ENCODE data around the gene ARL2.

DNA sequence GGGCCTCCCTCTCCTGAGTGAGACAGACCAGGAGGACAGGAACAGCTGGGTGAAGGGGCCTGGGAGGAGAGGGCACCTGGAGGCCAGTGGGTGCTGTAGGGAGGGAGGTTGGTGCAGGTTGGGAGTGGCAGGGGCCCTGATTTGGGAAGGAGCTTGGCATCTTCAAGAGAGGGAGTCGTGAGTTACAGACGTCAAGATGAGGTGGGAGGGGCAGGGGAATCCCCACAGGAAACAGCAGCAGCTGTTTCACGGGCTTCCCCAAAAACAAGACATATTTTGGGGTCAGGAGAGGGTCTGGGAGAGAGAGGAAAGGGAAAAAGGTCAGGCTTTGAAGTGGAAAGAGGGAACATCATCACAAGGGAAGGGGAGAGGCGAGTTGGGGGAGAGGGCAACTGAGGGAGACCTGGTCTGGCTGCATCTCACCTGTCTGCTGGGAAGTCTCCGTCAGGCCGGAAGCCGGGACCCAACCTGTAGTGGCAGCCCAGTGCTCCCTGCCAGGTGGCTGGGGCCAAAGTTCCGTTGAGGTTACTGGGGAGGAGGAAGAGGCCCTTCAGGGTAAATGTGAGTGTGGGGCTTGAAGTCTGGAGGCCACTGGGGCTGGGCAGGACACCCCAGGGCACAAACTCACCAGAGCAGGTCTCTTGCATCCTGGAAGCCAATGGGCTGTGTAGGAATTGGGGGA is 40.0 kb downstream of the ARL2 start:
- TF ChIP-seq, protein P1, sequence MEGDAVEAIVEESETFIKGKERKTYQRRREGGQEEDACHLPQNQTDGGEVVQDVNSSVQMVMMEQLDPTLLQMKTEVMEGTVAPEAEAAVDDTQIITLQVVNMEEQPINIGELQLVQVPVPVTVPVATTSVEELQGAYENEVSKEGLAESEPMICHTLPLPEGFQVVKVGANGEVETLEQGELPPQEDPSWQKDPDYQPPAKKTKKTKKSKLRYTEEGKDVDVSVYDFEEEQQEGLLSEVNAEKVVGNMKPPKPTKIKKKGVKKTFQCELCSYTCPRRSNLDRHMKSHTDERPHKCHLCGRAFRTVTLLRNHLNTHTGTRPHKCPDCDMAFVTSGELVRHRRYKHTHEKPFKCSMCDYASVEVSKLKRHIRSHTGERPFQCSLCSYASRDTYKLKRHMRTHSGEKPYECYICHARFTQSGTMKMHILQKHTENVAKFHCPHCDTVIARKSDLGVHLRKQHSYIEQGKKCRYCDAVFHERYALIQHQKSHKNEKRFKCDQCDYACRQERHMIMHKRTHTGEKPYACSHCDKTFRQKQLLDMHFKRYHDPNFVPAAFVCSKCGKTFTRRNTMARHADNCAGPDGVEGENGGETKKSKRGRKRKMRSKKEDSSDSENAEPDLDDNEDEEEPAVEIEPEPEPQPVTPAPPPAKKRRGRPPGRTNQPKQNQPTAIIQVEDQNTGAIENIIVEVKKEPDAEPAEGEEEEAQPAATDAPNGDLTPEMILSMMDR (IDR thresholded peaks at IDR 0.05 in 4 of 5, conservative IDR thresholded peaks at IDR 0.05 in 1 of 5), result no peak
- no peak for TF ChIP-seq POLR2A (IDR thresholded peaks at IDR 0.05)
